HepG2 (cell line): ENCODE measurements around the gene IL22.

ENCODE experiments used
- CC2D1A ChIP-seq: sonication (generic); formaldehyde crosslinking; IDR thresholded peaks from 2 replicates; pipeline ENCODE4 v1.8.1; 2023; ENCODE audit warnings: mild to moderate bottlenecking, missing genetic modification reagents
- DMAP1 ChIP-seq: IDR thresholded peaks from 2 replicates; pipeline ENCODE4 v1.6.1; 2016
- GFI1 ChIP-seq: sonication (generic); formaldehyde crosslinking; IDR thresholded peaks from 2 replicates; pipeline ENCODE4 v1.5.0; 2020; ENCODE audit warnings: missing genetic modification reagents, mild to moderate bottlenecking, borderline replicate concordance
- GZF1 ChIP-seq: sonication (generic); formaldehyde crosslinking; IDR thresholded peaks from 2 replicates; pipeline ENCODE4 v1.5.1; 2020; ENCODE audit warnings: mild to moderate bottlenecking, missing genetic modification reagents
- HDAC2 ChIP-seq: sonication (generic); formaldehyde crosslinking; IDR thresholded peaks from 2 replicates; pipeline ENCODE4 v1.4.0; 2020; ENCODE audit warnings: missing genetic modification reagents
- POLR2A ChIP-seq, 2 experiments: IDR thresholded peaks; 2 replicates each; pipeline ENCODE4 v1.6.1; 2011; ENCODE audit warnings: low read depth in 2 of 2, low read length in 2 of 2, mild to moderate bottlenecking in 1 of 2, moderate library complexity in 1 of 2; ENCODE audit not compliant: insufficient read depth in 1 of 2
- POLR2AphosphoS5 ChIP-seq: IDR thresholded peaks from 2 replicates; pipeline ENCODE4 v1.6.1; 2012; ENCODE audit warnings: low read depth, low read length
- POLR2G ChIP-seq: fragments of 200-400 bp; formaldehyde crosslinking; IDR thresholded peaks from 2 replicates; pipeline ENCODE4 v1.6.1; 2018; ENCODE audit warnings: mild to moderate bottlenecking, low read depth, low read length, moderate library complexity
- REPIN1 ChIP-seq: sonication (generic); formaldehyde crosslinking; IDR thresholded peaks from 2 replicates; pipeline ENCODE4 v1.8.0; 2022; ENCODE audit warnings: missing genetic modification reagents, low read depth, mild to moderate bottlenecking, borderline replicate concordance
- ZFP36 ChIP-seq: fragments of 150-350 bp; IDR thresholded peaks from 2 replicates; pipeline ENCODE4 v1.6.1; 2018; ENCODE audit warnings: borderline replicate concordance, low read length, low read depth; ENCODE audit not compliant: partially characterized antibody
- ZFX ChIP-seq: sonication (generic); formaldehyde crosslinking; IDR thresholded peaks from 2 replicates; pipeline ENCODE4 v1.4.0; 2020; ENCODE audit warnings: mild to moderate bottlenecking, low read depth, missing genetic modification reagents, moderate library complexity
- ZNF337 ChIP-seq: sonication (generic); formaldehyde crosslinking; IDR thresholded peaks from 2 replicates; pipeline ENCODE4 v1.5.1; 2020; ENCODE audit warnings: missing genetic modification reagents, low read depth, mild to moderate bottlenecking, borderline replicate concordance
- ZNF792 ChIP-seq: IDR thresholded peaks from 2 replicates; pipeline ENCODE4 v1.6.1; 2016
- TF ChIP-seq, protein P1 (sequence below): sonication (generic); formaldehyde crosslinking; IDR thresholded peaks from 2 replicates; pipeline ENCODE4 v1.5.0; 2020; ENCODE audit warnings: missing genetic modification reagents

DNA sequence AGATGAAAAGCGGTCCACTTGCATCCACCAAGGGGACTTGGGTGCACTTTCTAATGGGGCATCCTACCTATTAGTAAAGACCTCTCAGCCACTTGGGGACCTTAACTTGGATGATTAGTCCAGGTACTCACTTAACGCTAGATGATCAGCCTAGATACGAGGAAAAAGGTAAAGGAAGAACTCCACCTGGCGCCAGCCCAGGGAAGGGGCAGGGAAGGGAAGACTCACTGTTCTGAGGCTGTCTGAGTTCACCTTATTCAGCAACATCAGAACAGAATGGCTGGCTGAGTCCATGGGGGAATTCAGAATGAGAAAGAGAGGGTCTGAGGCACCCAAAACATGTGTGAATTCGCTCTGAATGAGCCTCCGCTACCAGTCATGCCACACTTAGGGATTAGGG, 7.1 kb downstream of the IL22 start:
- no peak for TF ChIP-seq POLR2G
- TF ChIP-seq, protein P1, sequence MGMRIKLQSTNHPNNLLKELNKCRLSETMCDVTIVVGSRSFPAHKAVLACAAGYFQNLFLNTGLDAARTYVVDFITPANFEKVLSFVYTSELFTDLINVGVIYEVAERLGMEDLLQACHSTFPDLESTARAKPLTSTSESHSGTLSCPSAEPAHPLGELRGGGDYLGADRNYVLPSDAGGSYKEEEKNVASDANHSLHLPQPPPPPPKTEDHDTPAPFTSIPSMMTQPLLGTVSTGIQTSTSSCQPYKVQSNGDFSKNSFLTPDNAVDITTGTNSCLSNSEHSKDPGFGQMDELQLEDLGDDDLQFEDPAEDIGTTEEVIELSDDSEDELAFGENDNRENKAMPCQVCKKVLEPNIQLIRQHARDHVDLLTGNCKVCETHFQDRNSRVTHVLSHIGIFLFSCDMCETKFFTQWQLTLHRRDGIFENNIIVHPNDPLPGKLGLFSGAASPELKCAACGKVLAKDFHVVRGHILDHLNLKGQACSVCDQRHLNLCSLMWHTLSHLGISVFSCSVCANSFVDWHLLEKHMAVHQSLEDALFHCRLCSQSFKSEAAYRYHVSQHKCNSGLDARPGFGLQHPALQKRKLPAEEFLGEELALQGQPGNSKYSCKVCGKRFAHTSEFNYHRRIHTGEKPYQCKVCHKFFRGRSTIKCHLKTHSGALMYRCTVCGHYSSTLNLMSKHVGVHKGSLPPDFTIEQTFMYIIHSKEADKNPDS (CRISPR knock-in tag): no peak
- TF ChIP-seq ZNF337 (CRISPR knock-in tag): no peak
- TF ChIP-seq POLR2AphosphoS5: no peak
- TF ChIP-seq ZNF792: no peak
- no peak for TF ChIP-seq CC2D1A (CRISPR knock-in tag)
- TF ChIP-seq ZFP36: no peak
- TF ChIP-seq GZF1 (CRISPR knock-in tag): no peak
- no peak for TF ChIP-seq HDAC2
- no peak for TF ChIP-seq GFI1 (CRISPR knock-in tag)
- no peak for TF ChIP-seq ZFX (CRISPR knock-in tag)
- no peak for TF ChIP-seq DMAP1 (CRISPR knock-in tag)
- no peak for TF ChIP-seq REPIN1 (CRISPR knock-in tag)
- no peak for TF ChIP-seq POLR2A (IDR thresholded peaks at IDR 0.05; ENCODE audit: insufficient read depth in 1 of 2, low read depth in 2 of 2, low read length in 2 of 2)
